ENCODE results near the gene WNT10A.
A peak's percentile ranks its signal among the peaks of the same experiment; 100 is the strongest.

WNT10A gene

DNA sequence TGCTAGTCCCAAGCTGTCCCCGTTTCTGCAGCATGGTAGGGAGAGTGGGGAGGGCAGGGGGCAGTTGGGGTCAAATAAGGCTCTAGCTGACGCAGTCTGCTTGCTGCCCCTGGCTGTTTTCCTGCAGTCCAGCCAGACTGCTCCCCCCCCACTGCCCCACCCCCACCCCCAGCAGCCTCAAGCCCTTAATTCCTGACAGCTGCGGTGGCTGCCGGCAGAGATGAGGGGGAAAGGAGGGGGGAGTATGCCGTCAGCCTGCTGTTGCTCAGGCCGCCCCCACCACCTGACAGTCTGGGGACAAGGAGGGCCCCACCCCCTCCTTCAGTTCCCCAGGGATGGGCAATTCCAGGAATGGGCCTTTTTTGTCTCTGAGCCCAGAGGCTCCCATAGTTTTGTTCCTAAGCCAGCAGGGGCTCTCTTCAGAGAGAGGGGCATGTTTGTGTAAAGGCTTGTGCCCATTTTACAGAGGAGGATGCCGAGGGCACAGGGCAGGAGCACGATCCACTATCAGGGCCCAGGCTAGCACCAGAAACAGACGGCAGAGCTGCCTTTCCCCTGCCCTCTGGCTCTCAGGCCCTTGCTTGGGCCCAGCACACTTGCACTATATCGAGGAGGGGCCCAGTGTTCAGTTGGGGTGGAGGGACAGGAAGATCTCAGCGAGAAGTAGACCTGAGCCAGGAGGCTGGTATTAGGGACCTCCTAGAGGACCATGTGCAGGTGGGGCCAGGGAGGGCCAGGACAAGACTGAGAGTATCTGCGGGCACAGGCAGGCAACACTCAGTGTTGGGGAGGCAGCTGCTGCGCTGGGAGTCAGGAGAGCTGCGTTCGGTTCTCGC is 1.5 kb upstream of the WNT10A start:
- DNase-seq = no peak

DNA sequence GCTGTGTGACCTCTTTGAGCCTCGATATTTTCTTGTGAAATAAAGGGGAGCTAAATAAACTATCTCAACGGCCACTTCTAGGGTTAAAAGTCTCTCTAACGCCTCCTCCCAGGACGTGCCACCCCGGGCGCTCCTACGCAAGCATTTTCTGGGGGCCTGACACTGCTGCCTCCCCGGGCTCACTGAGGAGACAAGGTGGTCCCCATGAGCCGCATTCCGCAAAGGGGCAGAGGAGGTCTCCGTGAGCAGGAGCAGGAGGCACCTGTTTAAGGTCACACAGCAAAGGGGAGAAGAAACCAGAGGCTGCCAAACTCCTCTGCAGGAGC is 913 bp upstream of the WNT10A start:
- DNase-seq = no peak

DNA sequence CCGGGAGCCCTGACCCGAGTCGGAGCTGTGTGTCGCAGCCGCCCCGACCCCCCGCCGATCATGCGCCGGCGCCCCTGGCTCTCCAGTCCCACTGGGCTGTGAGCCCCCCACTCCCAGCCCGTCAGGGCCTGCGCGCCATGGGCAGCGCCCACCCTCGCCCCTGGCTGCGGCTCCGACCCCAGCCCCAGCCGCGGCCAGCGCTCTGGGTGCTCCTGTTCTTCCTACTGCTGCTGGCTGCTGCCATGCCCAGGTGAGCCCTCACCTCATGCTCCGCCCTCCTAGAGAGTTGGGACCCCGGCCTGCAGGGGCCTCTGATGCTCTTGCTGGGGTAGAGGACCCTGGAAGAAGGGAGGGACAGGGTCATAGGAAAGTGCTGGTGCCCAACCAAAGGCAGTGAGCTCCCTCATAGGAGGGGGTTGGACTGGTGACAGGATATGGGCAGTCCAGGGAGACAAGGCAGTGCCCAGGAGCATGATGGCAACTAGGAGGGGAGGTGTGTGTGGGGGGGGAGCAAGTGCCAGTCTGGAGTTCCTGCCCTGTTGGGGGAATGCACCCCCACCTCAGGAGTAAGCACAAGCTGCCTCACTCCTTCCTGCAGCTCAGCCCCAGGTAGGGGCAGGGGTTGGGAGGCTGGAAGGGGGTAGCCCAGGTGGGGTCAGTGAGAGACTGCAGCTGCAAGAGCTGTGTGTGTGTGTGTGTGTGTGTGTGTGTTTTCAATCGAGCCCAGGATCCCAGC is 375 bp downstream of the WNT10A start:
- no peak for DNase-seq

DNA sequence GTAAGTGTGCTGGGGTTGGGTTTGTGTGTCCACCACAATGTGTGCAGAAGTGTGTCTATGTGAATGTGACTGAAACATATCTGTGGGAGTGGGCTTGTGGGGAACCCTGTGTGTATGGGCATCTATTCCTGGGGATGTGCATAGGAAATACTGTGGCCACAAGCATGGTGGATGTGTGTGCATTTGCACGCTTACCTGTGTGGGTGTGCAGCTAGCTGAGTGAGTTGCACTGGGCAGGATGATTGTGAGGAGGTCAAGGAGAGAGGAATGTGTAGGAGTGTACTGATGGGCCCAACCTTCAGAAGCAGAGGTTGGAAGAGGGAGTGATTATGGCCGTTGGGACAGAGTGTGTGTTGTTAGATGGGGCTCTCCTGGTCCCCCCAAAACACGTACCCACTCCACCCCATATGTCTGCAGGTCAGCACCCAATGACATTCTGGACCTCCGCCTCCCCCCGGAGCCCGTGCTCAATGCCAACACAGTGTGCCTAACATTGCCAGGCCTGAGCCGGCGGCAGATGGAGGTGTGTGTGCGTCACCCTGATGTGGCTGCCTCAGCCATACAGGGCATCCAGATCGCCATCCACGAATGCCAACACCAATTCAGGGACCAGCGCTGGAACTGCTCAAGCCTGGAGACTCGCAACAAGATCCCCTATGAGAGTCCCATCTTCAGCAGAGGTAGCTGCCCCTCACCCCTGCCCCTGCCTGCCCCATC is 1.2 kb downstream of the WNT10A start:
- no peak for DNase-seq

DNA sequence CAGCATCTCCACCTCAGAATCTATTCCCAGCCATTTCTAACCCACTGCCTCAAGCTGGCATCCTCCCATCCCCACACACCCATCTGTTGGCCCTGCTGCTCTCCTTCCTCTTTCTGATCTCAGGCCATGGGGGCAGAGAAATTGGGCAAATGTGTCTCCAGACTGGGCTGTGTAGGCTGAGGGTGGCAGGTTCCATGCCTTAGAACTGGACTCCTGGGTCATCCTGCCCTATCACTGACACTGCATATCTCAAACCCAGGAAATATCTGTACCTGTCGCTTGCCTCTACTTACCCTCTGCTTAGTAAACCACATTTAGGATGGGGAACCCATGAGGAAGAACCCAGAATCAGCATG is 1.8 kb downstream of the WNT10A start:
- no peak for DNase-seq

DNA sequence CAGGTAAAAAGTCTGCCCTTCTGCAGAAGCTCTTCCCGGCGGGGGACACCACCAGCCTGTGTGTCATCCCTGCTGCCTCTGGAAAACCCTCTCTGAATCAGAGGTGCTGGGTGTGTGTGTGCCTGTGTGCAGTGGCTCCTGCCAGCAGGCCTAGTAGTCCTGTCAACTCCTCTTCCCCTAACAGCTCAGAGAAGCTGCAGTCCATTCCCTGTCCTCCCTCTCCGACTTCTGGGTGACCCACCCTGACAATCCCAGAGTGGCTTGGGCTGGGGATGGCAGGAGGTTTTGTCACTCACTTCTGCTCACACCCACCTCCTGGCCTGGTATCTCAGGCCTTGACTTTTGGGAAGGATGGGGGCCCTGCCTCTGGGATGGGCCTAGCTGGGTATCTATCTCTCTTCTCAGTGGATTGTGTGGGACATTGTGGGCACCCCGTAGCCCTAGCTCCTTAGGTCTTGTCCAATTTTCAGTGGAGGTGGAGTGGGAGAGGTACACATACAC is 2.3 kb downstream of the WNT10A start:
- DNase-seq = no peak

DNA sequence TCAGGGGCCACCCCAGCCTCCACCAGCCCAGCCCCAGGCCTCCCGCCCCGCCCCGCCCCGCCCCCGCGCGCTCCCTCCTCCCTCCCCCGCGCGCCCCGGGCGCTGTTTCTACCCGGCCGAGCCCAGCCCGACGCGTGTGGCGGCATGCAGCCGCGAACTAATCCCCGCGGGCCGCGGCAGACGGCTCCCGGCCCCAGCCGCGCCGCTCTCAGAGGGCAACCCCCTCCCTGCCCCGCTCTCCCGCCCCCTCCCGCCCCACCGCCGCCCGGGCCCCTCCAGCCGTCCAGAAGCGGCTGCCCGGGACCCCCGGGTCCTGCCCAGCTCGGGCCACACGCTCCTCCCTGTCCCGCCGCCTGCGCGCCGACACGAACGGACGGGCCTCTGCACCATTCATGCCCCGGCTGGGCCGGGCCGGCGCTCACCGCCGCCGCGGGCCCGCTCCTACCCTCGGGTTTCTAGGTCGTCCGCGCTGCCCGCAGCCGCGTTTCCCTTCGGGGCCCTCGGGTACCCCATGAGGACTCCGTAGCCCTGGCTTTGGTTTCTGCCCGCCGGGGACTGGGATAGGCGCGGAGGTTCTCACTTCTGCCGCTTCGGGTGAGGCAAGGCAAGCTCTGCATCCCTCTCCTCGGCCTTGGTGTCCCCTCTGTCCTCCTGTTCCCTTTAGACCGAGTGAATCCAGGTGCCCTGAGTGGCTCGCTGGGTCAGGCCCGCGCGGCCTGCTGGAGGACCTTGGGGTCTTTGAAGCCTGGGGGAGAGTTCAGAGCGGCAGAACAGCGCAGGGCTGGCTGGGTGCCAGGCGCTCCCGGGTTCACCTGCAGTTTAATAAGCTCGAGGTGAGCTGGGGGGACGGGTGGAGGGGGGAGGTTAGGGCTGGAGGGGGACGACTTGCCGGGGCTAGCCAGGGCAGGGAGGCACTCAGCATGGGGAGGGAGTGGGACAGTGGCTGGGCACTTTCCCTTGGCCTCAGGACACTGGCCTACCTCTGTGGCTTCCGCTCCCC is 3.1 kb downstream of the WNT10A start:
- peak; percentile 53 for DNase-seq

DNA sequence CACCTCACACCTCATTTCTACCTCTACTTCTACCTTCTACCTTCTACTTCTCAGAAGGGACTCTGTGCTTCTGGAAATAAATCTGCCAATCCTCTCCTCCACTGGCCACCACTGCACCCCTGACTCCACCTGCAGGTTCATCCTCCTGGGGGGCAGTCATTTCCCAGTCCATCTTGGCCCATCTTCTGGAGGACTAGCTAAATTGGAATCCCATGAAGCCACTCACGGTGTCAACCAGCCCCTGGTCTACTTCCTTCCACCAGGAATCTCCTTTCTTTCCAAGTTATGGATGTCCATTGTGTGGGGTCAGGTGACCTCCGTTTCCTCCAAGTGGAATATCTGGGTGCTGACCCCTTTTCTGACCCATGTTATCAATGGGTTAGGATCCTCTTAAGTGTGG is 3.9 kb downstream of the WNT10A start:
- no peak for DNase-seq

DNA sequence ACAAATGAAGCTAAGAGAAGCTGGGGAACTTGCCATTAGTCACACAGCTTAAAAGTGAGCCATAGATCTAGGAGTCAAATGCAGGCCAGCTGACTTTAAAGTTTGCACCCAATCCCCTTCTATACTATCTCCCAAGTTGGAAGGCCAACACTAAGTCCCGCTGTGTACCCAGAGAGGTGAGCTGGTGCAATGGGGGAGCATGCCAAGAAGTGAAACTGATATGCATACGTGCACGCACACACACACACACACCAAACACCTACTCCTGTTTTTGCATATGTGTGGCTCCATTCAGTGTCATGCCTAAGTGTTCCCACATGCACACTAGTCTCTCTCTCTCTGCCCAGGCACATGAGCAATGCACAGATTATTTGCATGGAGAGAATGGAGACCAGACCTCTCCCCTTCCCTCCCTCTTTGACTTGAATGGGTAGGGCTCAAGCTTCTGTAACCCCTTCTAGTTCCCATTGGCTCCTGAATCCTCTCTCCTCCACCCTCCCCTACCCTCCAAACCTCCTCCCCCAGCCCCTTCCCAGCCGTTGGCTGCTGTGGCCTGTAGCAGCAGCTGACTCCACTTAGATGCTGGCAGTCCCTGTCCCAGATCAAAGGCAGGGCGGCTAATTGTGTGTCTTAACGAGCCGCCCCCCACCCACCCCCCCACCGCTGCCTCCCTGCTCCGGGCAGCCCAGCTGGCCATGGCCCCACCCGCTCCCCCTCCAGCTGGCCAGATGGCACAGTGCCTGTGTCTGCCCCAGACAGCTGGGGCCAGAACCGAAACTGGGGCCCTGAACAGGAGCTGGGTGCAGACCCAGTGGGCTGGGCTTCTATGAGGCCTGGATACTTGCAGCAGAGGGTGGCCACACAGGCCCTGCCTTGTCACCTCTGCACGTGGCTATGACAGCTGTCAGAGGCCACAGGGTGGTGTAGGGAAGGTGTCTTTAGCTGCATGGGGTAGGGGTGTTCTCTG is 5.6 kb downstream of the WNT10A start:
- DNase-seq = peak; percentile 70

DNA sequence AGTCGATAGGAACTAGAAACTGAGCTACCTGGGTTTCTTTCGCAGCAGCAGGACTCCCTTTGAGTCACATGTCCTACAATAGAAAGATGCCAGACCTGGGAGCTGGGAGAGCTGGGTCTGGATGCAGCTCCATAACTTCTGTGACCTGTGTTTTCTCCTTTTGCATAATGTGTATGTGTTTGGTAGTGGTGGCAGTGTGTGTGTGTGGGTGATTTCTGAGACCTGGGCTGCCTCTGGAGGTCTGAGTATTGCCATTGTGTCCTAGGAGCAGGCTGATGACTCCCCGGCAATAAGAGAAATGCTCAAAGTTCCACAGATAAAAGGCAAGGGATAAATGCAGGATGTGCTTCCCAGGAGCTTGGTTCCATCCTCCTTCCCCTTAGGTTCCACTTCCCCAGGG is 6.4 kb downstream of the WNT10A start:
- no peak for DNase-seq

DNA sequence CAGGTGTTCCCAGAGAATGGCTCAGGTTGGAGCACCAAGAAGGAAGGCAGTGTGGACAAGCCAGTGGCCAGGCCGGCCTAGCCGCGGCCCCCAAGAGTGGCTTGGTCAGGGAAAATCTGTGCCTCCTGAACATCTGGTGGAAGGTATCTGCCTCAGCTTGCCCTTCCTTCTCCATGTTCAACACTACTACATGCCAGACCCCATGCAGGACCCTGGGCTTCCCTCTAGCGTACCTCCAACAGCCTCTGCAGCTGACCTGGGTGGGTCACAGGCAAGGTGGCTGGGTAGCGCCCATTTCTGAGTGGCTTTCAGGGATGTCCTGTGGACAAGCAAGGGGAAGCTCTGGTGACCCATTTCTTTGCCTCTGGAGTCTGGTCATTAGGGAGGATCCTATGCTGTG is 7.7 kb downstream of the WNT10A start:
- DNase-seq = no peak

DNA sequence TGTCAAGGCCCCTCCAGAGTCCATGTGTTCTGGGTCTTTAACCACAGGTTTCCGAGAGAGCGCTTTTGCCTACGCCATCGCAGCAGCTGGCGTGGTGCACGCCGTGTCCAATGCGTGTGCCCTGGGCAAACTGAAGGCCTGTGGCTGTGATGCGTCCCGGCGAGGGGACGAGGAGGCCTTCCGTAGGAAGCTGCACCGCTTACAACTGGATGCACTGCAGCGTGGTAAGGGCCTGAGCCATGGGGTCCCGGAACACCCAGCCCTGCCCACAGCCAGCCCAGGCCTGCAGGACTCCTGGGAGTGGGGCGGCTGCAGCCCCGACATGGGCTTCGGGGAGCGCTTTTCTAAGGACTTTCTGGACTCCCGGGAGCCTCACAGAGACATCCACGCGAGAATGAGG is 9.3 kb downstream of the WNT10A start:
- DNase-seq = no peak

DNA sequence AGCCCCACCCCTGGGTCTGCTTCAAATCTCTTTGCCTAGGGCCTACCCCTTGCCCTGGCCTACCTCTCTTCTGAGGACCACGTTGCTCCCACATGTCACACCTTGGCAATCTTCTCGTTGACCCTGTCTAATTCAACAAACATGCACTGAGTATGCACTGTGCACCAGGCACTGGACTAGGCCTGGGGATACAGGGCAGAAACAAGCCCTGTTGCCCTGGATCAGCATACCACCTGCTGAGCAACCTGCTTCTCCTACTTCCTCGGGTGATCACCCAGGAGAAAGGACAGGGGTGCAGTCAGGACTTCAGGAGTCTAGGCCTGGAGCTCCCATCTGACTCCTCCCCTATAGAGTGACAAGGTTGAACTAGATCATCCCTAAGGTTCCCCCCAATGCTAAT is 9.7 kb downstream of the WNT10A start:
- no peak for DNase-seq

DNA sequence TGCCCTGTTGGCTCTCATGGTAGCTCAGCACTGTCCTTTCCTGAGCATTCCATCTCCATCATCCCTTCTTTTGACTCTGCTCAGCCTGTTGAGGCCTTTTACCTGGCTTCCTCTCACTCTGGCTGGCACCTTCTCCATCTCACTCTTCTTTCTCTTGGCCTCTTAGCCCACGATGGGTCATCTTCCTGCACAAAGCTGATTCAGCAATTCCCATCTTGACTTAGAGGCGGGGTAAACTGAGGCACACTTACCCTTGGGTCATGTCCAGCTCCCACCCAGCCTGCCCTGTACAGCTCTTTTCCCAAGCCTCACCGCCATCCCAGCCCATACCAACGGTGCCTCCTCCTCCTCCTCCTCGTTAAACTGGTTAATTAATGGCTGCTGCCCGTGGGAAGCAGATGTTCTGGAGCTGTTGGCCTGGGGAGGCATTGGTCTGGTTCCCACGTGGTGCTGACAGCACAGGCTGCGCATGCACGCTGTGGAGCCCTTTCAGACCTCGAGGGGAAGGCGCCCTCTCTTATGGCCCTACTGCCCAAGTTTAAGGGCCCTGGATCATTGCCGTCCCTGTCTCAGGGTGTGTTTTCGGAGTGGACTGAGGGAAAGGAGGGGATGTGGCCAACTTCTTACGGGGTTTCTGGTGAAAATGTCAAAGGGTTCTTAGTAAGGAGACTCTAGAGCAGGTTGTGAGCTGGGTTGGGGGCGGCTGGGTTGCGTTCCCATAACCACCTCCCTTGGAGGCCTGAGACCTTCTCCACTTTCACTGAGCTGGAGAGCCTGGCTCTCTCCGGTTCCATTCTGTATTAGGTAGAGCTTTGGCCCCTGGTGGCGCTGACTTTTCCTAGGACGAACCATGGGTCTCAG is 10.9 kb downstream of the WNT10A start:
- DNase-seq = no peak

DNA sequence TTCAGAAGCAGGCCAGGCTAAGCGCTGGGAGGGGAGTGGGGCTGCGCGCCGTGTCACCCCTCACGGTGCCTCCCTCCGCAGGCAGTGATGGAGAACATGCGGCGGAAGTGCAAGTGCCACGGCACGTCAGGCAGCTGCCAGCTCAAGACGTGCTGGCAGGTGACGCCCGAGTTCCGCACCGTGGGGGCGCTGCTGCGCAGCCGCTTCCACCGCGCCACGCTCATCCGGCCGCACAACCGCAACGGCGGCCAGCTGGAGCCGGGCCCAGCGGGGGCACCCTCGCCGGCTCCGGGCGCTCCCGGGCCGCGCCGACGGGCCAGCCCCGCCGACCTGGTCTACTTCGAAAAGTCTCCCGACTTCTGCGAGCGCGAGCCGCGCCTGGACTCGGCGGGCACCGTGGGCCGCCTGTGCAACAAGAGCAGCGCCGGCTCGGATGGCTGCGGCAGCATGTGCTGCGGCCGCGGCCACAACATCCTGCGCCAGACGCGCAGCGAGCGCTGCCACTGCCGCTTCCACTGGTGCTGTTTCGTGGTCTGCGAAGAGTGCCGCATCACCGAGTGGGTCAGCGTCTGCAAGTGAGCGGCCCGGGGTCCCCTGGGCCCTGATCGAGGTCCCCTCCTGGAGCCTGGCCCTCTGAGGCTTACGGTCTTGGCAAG is 12.2 kb downstream of the WNT10A start:
- DNase-seq = peak; percentile 59

DNA sequence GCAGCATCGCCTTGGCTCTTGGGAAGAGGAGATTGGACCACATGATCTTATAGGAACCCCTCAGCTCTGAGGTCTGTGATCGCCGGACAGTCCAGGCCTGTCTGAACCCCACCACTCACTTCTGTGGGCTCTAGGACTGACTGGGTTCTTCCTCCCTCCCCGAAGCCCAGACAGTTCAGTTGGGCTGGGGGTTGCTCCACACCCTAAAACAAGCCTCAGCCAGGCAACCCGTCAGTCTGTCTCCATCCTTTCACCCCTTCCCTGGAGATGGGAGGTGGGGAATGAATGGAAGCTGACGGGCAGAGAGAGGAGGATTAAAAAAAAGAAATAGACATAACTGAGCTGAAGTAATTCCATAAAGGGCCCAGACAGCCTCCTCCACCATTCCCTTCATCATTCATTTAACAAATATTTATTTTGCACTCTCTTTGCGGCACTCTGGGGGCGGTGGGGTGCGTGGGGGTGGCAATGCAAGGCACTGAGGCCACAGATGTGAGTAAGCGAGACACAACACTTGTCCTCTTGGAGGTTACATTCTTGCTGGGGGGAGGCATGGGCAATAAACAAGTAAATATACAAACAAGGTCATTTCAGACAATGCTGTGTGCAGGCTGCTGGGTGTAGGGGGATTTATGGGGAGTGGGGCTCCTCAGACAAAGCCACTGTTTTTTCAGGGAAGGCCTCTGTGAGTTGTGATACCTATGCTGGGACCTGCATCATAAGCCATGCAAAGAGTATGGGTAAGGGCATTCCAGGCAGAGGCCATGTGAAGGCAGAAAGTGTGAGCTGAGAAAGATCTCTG is 12.9 kb downstream of the WNT10A start:
- no peak for DNase-seq

DNA sequence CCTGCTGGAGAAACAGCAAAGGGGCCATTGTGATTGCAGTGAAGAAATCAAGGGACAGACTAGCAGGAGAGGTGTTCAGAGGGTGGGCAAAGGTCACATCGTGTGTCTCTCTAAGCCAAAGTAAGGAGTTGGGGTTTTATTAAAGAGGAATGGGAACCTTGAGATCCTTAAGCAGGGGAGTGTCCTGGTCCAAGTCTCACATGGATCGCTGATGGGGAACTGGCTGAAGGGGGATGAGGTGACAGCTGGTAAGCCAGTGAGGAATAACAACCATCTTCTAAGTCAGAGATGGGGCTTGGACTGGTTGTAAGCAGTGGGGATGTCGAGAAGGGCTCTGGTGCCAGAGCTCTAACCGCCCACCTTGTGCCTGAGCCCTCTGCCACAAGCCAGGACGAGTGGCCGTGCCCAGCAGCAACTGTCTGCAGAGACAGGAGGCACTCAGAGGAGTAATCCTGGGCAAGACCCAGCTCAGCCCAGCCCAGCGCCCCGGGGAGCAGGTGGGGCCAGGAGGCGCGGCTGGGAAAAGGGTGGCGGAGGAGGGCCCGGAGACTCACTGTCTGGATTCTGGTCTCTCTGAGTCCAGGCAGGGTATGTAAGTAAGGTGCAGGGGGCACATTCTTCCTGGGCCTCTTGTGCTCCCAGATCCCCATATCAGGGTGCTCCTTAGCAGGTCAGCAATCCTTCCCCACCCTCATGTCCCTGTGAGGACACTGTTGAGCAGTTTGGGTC is 13.7 kb downstream of the WNT10A start:
- no peak for DNase-seq

DNA sequence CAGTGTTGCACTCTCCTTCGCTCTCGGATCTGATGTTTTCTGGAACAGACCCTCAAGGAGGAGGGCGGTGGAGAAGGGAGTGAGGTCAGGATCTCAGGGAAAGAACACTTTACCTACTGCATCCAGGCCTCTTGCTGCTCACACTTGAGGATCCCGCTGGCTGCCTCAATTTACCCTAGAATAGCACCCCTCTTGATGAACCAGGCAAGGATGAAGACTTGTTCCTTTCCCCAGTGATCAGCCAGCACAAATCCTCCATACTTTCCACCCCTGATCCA is 14.2 kb downstream of the WNT10A start:
- DNase-seq = no peak

Data from NCI-H1105 treated with DMSO at 0.1 percent for 48 hours (cell line).